HepG2 (cell line): Measurements from ENCODE around the gene LRRC45. TPM values are rescaled to one million over a fixed set of nuclear protein-coding genes. Genes with fewer than 3 reads are reported as not detected.
A peak's percentile ranks its signal among the peaks of the same experiment; 100 is the strongest.

Source experiments
- ADNP ChIP-seq: sonication (generic); formaldehyde crosslinking; IDR thresholded peaks from 2 replicates; pipeline ENCODE4 v1.4.0; 2020; ENCODE audit warnings: missing genetic modification reagents
- BRD4 ChIP-seq: sonication (generic); formaldehyde crosslinking; IDR thresholded peaks from 2 replicates; pipeline ENCODE4 v1.4.0; 2020; ENCODE audit warnings: missing genetic modification reagents
- EED ChIP-seq: sonication (generic); formaldehyde crosslinking; IDR thresholded peaks from 2 replicates; pipeline ENCODE4 v1.5.0; 2020; ENCODE audit warnings: mild to moderate bottlenecking, missing genetic modification reagents
- ERF ChIP-seq: IDR thresholded peaks from 2 replicates; pipeline ENCODE4 v1.6.1; 2018; ENCODE audit warnings: missing biosample characterization, missing genetic modification reagents
- FOSL2 ChIP-seq: sonication (generic); formaldehyde crosslinking; IDR thresholded peaks from 2 replicates; pipeline ENCODE4 v1.4.0; 2020; ENCODE audit warnings: missing genetic modification reagents
- FOXK2 ChIP-seq: fragments of 450-650 bp; IDR thresholded peaks from 2 replicates; pipeline ENCODE4 v1.6.1; 2016
- HOMEZ ChIP-seq: IDR thresholded peaks from 2 replicates; pipeline ENCODE4 v1.6.1; 2016; ENCODE audit warnings: low read depth
- ISL2 ChIP-seq: sonication (generic); formaldehyde crosslinking; IDR thresholded peaks from 2 replicates; pipeline ENCODE4 v1.5.0; 2020; ENCODE audit warnings: missing genetic modification reagents
- KAT7 ChIP-seq: IDR thresholded peaks from 2 replicates; pipeline ENCODE4 v1.6.1; 2018; ENCODE audit warnings: borderline replicate concordance, missing compliant biosample characterization
- MAX ChIP-seq: IDR thresholded peaks from 2 replicates; pipeline ENCODE4 v1.6.1; 2012; ENCODE audit warnings: inconsistent platforms
- MED1 ChIP-seq: sonication (generic); formaldehyde crosslinking; IDR thresholded peaks from 2 replicates; pipeline ENCODE4 v1.4.0; 2020; ENCODE audit warnings: missing genetic modification reagents
- NFE2L2 ChIP-seq: fragments of 150-350 bp; IDR thresholded peaks from 2 replicates; pipeline ENCODE4 v1.6.1; 2014; ENCODE audit warnings: low read length
- ONECUT2 ChIP-seq: sonication (generic); formaldehyde crosslinking; IDR thresholded peaks from 2 replicates; pipeline ENCODE4 v1.4.0; 2020; ENCODE audit warnings: missing genetic modification reagents
- PAF1 ChIP-seq: IDR thresholded peaks from 2 replicates; pipeline ENCODE4 v1.6.1; 2016; ENCODE audit warnings: missing genetic modification reagents, missing compliant biosample characterization
- PBX2 ChIP-seq: IDR thresholded peaks from 2 replicates; pipeline ENCODE4 v1.6.1; 2016; ENCODE audit warnings: control low read depth
- PCBP2 ChIP-seq: fragments of 200-400 bp; formaldehyde crosslinking; optimal IDR thresholded peaks from 2 replicates; pipeline ENCODE3; 2018; ENCODE audit warnings: low read length, low read depth; ENCODE audit not compliant: poor library complexity, severe bottlenecking
- SOX5 ChIP-seq: IDR thresholded peaks from 2 replicates; pipeline ENCODE4 v1.6.1; 2016; ENCODE audit warnings: borderline replicate concordance
- SP4 ChIP-seq: sonication (generic); formaldehyde crosslinking; IDR thresholded peaks from 2 replicates; pipeline ENCODE4 v1.8.1; 2023; ENCODE audit warnings: mild to moderate bottlenecking, missing genetic modification reagents
- ZNF251 ChIP-seq: sonication (generic); formaldehyde crosslinking; IDR thresholded peaks from 2 replicates; pipeline ENCODE4 v1.9.0; 2021; ENCODE audit warnings: mild to moderate bottlenecking, missing genetic modification reagents
- ZNF260 ChIP-seq: sonication (generic); formaldehyde crosslinking; IDR thresholded peaks from 2 replicates; pipeline ENCODE4 v1.4.0; 2020; ENCODE audit warnings: missing genetic modification reagents, low read depth, mild to moderate bottlenecking, borderline replicate concordance
- ZNF292 ChIP-seq: sonication (generic); formaldehyde crosslinking; IDR thresholded peaks from 2 replicates; pipeline ENCODE4 v1.8.1; 2022; ENCODE audit warnings: mild to moderate bottlenecking, low read depth, missing genetic modification reagents, borderline replicate concordance
- ZNF326 ChIP-seq: sonication (generic); formaldehyde crosslinking; IDR thresholded peaks from 2 replicates; pipeline ENCODE4 v1.4.0; 2020; ENCODE audit warnings: missing genetic modification reagents, borderline replicate concordance
- ZNF512 ChIP-seq: sonication (generic); formaldehyde crosslinking; IDR thresholded peaks from 2 replicates; pipeline ENCODE4 v1.4.0; 2020; ENCODE audit warnings: mild to moderate bottlenecking, missing genetic modification reagents
- ZNF660 ChIP-seq: sonication (generic); formaldehyde crosslinking; IDR thresholded peaks from 2 replicates; pipeline ENCODE4 v1.5.1; 2020; ENCODE audit warnings: mild to moderate bottlenecking, low read depth, missing genetic modification reagents, borderline replicate concordance
- ZNF740 ChIP-seq: sonication (generic); formaldehyde crosslinking; IDR thresholded peaks from 2 replicates; pipeline ENCODE4 v1.4.0; 2020; ENCODE audit warnings: missing genetic modification reagents
- ZSCAN31 ChIP-seq: sonication (generic); formaldehyde crosslinking; IDR thresholded peaks from 2 replicates; pipeline ENCODE4 v1.5.0; 2020; ENCODE audit warnings: low read depth, mild to moderate bottlenecking, missing genetic modification reagents
- polyA plus RNA-seq, 8 experiments: library from polyadenylated mRNA; depleted of rRNA in 3 of 8; stranded (reverse) in 7 of 8; unstranded in 1 of 8; fragments of >200 nt; fragmentation: Illumina TruSeq in 4 of 8; extraction: Trizol in 4 of 8; gene quantifications; 2 replicates each; pipeline versions ENCODE4 v1.2.1 to v1.2.3, GENCODE V29; 2011 to 2016; ENCODE audit warnings: low read depth in 4 of 8, missing spikeins in 1 of 8, mixed read lengths in 1 of 8; ENCODE audit not compliant: insufficient read depth in 1 of 8
- total RNA-seq, 5 experiments: library from RNA; depleted of rRNA; stranded (reverse); fragments of >200 nt; fragmentation: Illumina TruSeq; extraction: Trizol; gene quantifications; 2 replicates each; pipeline ENCODE4 v1.2.3, GENCODE V29; 2016; ENCODE audit warnings: low read depth in 1 of 5

LRRC45 gene
- total and polyA plus RNA-seq, 2 of the 13 experiments (the other 11 are each of a cell fraction or from before 2014, with no cell fraction given) = 11.6 to 48.1 TPM

- TF ChIP-seq EED (CRISPR knock-in tag) (peak; percentile 80; the same call in 1 of the 2 replicates), BRD4 (CRISPR knock-in tag) (peak; percentile 72; the same call in 1 of the 2 replicates), KAT7 (peak; percentile 90; the same call in 1 of the 2 replicates), ISL2 (CRISPR knock-in tag) (peak; percentile 56), FOXK2 (no peak), ZNF292 (no peak; the same call in 1 of the 2 replicates), ZNF512 (CRISPR knock-in tag) (0 out of 2 replicates have a peak, but pooled peaks have one; percentile 70), ERF (CRISPR knock-in tag) (peak; percentile 85), NFE2L2 (no peak), HOMEZ (peak; percentile 83), ZNF740 (no peak; the same call in 1 of the 2 replicates), SP4 (CRISPR knock-in tag) (peak; percentile 82), PBX2 (no peak), ADNP (CRISPR knock-in tag) (peak; percentile 38; the same call in 1 of the 2 replicates), ZSCAN31 (CRISPR knock-in tag) (peak; percentile 98; the same call in 1 of the 2 replicates), MAX (no peak), ZNF251 (0 out of 2 replicates have a peak, but pooled peaks have one; percentile 31), MED1 (CRISPR knock-in tag) (peak; percentile 92), SOX5 (peak; percentile 52; the same call in 1 of the 2 replicates), ZNF660 (peak; percentile 81; the same call in 1 of the 2 replicates), FOSL2 (CRISPR knock-in tag) (peak; percentile 96), ZNF260 (0 out of 2 replicates have a peak, but pooled peaks have one; percentile 70), PAF1 (CRISPR knock-in tag) (peak; percentile 73), PCBP2 (no peak), ZNF326 (CRISPR knock-in tag) (peak; percentile 54), ONECUT2 (CRISPR knock-in tag) (no peak)
These were observed 19.4 kb upstream of the LRRC45 start (continued) for GRCh38 chr17:82003411-82004381.
